GM13977 (cell line): ENCODE data around the gene DNASE1L1.

Source experiments
- DNase-seq: peaks from one replicate; pipeline ENCODE4 v3.0.0; 2012; ENCODE audit warnings: low spot score
- CTCF ChIP-seq: IDR thresholded peaks from 2 replicates; pipeline ENCODE4 v1.5.1; 2012; ENCODE audit warnings: mild to moderate bottlenecking, control low read depth; ENCODE audit not compliant: insufficient read depth; ENCODE audit errors: extremely low read depth, missing control alignments
- in situ Hi-C: fragments of 300-500 bp; cut with MboI; formaldehyde crosslinking; loops from one replicate; pipeline ENCODE4 v1.12.0; 2022; ENCODE audit warnings: low sequenced_read_pairs, low pct_unique_long_range_greater_than_20kb, mixed read lengths, inconsistent platforms; ENCODE audit not compliant: unreplicated experiment

The DNASE1L1 gene

GRCh38 chrX:154408659-154409221, 314 bp downstream of the DNASE1L1 start:
- no peak for DNase-seq
- no peak for TF ChIP-seq CTCF
- in situ Hi-C loops: no loop called here

- TF ChIP-seq CTCF: no peak
- DNase-seq: no peak
- in situ Hi-C loops: no loop called here
These were observed 4.3 kb downstream of the DNASE1L1 start for GRCh38 chrX:154404625-154405192.

- TF ChIP-seq CTCF: no peak
- in situ Hi-C loops: no loop called here
- DNase-seq: no peak
These were observed 5.2 kb downstream of the DNASE1L1 start for GRCh38 chrX:154403858-154404257.

- in situ Hi-C loops: no loop called here
- no peak for TF ChIP-seq CTCF
- DNase-seq: no peak
These were observed 5.9 kb downstream of the DNASE1L1 start for GRCh38 chrX:154403192-154403591.

GRCh38 chrX:154402622-154403127, 6.4 kb downstream of the DNASE1L1 start:
- in situ Hi-C loops: no loop called here

GRCh38 chrX:154401918-154402621, 7.0 kb downstream of the DNASE1L1 start:
- in situ Hi-C loops: no loop called here
- TF ChIP-seq CTCF: no peak
- DNase-seq: no peak

More at GRCh38 chrX:154402622-154403127, 6.4 kb downstream of the DNASE1L1 start:
- no peak for DNase-seq
- TF ChIP-seq CTCF: no peak
